Upper lobe of left lung (tissue), 4 donors: ENCODE data around the gene HIKESHI.
"Not testable (repeated sequence)": the region's sequence is repeated elsewhere in the genome, so short reads cannot be mapped to it uniquely, and the experiment has no call there.

Source experiments
- CTCF ChIP-seq, 6 experiments: fragments of 450-650 bp in 4 of 6; fragments of 200-600 bp in 2 of 6; sonication (generic) in 2 of 6; IDR thresholded peaks; one replicate each; pipeline ENCODE4 v1.5.1; 2016 to 2019; ENCODE audit warnings: antibody characterized with exemption in 6 of 6
- EP300 ChIP-seq, 4 donors: sonication (generic); formaldehyde crosslinking; IDR thresholded peaks; one replicate each; pipeline ENCODE4 v1.5.1; 2017; ENCODE audit warnings: antibody characterized with exemption in 4 of 4, control low read depth in 2 of 4
- POLR2A ChIP-seq, 4 donors: fragments of 450-650 bp; IDR thresholded peaks; one replicate each; pipeline ENCODE4 v1.5.1; 2016 to 2017; ENCODE audit warnings: antibody characterized with exemption in 4 of 4, mild to moderate bottlenecking in 2 of 4
- POLR2AphosphoS5 ChIP-seq, 2 donors: sonication (generic); formaldehyde crosslinking; IDR thresholded peaks; one replicate each; pipeline ENCODE4 v1.5.1; 2017; ENCODE audit warnings: antibody characterized with exemption in 2 of 2

DNA sequence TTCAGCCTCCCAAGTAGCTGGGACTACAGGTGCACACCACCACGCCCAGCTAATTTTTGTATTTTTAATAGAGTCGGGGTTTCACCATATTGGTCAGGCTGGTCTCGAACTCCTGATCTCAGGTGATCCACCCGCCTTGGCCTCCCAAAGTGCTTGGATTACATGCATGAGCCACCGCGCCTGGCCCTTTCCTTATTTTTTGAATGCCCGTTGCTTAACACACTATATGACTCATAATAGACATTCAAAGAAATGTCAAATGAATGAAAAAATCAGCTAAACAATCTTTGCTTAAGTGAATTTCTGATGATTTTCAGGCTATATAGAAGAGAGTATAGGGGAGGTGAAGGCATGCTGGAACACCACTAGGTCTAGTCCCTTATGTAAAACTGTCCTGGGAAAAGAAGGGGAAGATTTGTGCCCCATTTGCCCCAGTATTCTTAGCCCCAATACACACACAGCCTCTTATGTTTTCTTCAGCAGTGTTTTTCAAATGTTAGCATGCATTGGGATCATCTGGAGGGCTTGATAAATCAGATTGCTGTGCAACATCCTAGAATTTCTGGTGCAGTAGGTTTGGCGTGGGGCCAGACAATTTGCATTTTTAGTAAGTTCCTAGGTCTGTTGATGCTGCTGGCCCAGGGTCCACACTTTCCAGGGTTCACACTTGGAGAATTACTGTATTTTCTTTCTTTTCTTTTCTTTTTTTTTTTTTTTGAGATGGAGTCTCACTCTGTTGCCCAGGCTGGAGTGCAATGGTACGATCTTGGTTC is 12.3 kb upstream of the HIKESHI start:
- not testable (repeated sequence) for TF ChIP-seq CTCF, POLR2A, POLR2AphosphoS5, EP300 (IDR thresholded peaks at IDR 0.05)
